CD8-positive, alpha-beta memory T cell (primary cell): ENCODE measurements around the gene MYO5B. TPM values are rescaled to one million over a fixed set of nuclear protein-coding genes. Genes with fewer than 3 reads are reported as not detected.

Source experiments
- CTCF ChIA-PET: fragments of 350-600 bp; sonication (Branson Sonifier 250); formaldehyde crosslinking; loops from one replicate; lab custom pipeline; 2021; ENCODE audit warnings: antibody characterized with exemption; lab: Charles Lee
- POLR2A ChIA-PET: fragments of 350-600 bp; sonication (Branson Sonifier 250); formaldehyde crosslinking; loops from one replicate; lab custom pipeline; 2021; ENCODE audit warnings: antibody characterized with exemption; lab: Charles Lee
- DNase-seq, 5 donors: peaks; one replicate each; pipeline versions ENCODE4 v3.0.0 to v3.0.0-alpha.2; 2020 to 2022; ENCODE audit warnings: mixed read lengths in 1 of 5
- H3K27ac ChIP-seq: one replicate; pipeline ENCODE4 v1.7.0; 2013; ENCODE audit warnings: low read depth, mild to moderate bottlenecking, low read length, moderate library complexity
- H3K27me3 ChIP-seq: 2 replicates; pipeline ENCODE4 v1.7.0; 2013; ENCODE audit warnings: low read length, mild to moderate bottlenecking; ENCODE audit not compliant: insufficient read depth, poor library complexity, severe bottlenecking
- H3K36me3 ChIP-seq: 2 replicates; pipeline ENCODE4 v1.7.0; 2013; ENCODE audit warnings: mild to moderate bottlenecking, low read length, moderate library complexity; ENCODE audit not compliant: insufficient read depth
- H3K4me1 ChIP-seq: 2 replicates; pipeline ENCODE4 v1.7.0; 2013; ENCODE audit warnings: mild to moderate bottlenecking, low read length, moderate library complexity; ENCODE audit not compliant: insufficient read depth
- H3K4me3 ChIP-seq: 2 replicates; pipeline ENCODE4 v1.7.0; 2013; ENCODE audit warnings: mild to moderate bottlenecking, low read length
- H3K9me3 ChIP-seq: 2 replicates; pipeline ENCODE4 v1.7.0; 2013; ENCODE audit warnings: mild to moderate bottlenecking, low read length
- H3K27ac Mint-ChIP-seq, 8 donors: one replicate each; pipeline ENCODE4 v1.8.0; 2020 to 2021; ENCODE audit warnings: mixed read lengths in 8 of 8, mild to moderate bottlenecking in 6 of 8, inconsistent platforms in 3 of 8, moderate library complexity in 3 of 8
- H3K27me3 Mint-ChIP-seq, 2 donors: one replicate each; pipeline ENCODE4 v1.8.0; 2020 to 2021; ENCODE audit warnings: mixed read lengths in 2 of 2, mild to moderate bottlenecking in 1 of 2, moderate library complexity in 1 of 2
- H3K36me3 Mint-ChIP-seq, 3 donors: one replicate each; pipeline ENCODE4 v1.8.0; 2020 to 2021; ENCODE audit warnings: mixed read lengths in 3 of 3, inconsistent platforms in 1 of 3, mild to moderate bottlenecking in 1 of 3
- H3K4me1 Mint-ChIP-seq, 3 donors: one replicate each; pipeline ENCODE4 v1.8.0; 2020 to 2021; ENCODE audit warnings: mixed read lengths in 3 of 3, inconsistent platforms in 1 of 3, mild to moderate bottlenecking in 1 of 3
- H3K4me3 Mint-ChIP-seq, 7 donors: one replicate each; pipeline ENCODE4 v1.8.0; 2020 to 2021; ENCODE audit warnings: mixed read lengths in 7 of 7, mild to moderate bottlenecking in 6 of 7, moderate library complexity in 4 of 7, inconsistent platforms in 2 of 7
- H3K9me3 Mint-ChIP-seq, 5 donors: one replicate each; pipeline ENCODE4 v1.8.0; 2020 to 2022; ENCODE audit warnings: mixed read lengths in 5 of 5, mild to moderate bottlenecking in 3 of 5, moderate library complexity in 2 of 5, inconsistent platforms in 1 of 5
- polyA plus RNA-seq: library from polyadenylated mRNA; unstranded; fragments of 300-500 nt; fragmentation: Illumina TruSeq; gene quantifications from one replicate; pipeline ENCODE4 v1.2.3, GENCODE V29; 2021
- total RNA-seq, 2 experiments: library from RNA; stranded (reverse); gene quantifications; one replicate each; pipeline ENCODE4 v1.2.3, GENCODE V29; 2021

Gene MYO5B
- total and polyA plus RNA-seq, 3 experiments from 2014 or later: 0.07 to 0.11 TPM; not detected in 1

DNA sequence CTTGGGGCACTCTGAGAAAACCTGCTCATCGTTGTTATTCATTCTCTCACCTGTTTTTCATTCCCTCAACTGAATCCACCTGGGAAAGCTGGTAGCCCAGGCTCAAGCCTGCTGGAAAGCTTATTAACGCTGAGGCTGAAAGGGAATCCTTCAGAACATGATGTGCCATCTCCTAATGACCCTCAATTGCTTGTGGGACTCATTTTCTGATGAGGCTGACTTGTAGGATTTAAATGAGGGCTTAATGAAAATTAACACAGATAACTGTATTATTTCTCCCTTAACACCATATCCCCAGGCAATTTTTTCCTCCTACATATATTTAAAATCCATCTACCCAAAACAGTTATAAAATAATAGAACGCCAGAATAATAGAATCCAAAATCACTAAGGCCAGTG, 218.9 kb downstream of the MYO5B start:
- Mint-ChIP-seq H3K27ac (no peak overlapping the region), H3K9me3 (no peaks in the 10 kb centered on the region), H3K4me3 (no peak overlapping the region), H3K27me3 (peaks cover 9 to 10% of the 10 kb centered on the region in 2 donors), H3K36me3 (no peaks in the 10 kb centered on the region), H3K4me1 (no peaks in the 10 kb centered on the region)
- no peaks in the 10 kb centered on the region for H3K27me3 ChIP-seq
- no peaks in the 10 kb centered on the region for H3K9me3 ChIP-seq
- POLR2A ChIA-PET: no interaction called here
- H3K4me3 ChIP-seq: no peak overlapping the region
- H3K36me3 ChIP-seq: no peaks in the 10 kb centered on the region
- CTCF ChIA-PET: no interaction called here
- H3K4me1 ChIP-seq: no peaks in the 10 kb centered on the region
- H3K27ac ChIP-seq: no peak overlapping the region
- DNase-seq: no peak

DNA sequence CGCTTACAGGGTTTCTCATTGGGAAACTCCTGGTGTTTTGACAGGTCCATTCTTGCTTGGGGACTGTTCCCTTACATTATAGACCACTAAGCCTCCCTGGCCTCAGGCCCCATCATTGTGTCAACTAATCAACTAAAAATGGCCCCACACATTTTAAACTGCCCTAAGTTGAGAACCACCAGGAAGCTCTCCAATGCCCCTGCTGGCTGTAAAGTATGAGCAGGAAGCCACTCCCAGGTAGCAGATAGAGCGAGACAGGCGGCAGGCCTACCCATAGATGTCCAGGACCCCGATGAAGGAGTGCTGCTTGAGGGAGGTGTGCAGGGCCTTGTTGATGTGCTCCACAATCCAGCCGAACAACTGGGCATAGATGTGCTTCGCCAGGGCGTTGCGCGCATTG, 220.9 kb downstream of the MYO5B start:
- peaks cover 6 to 16% of the 10 kb centered on the region in 2 donors for H3K27me3 Mint-ChIP-seq
- no peaks in the 10 kb centered on the region for H3K36me3 Mint-ChIP-seq
- Histone ChIP-seq H3K9me3 (no peaks in the 10 kb centered on the region), H3K4me3 (no peak overlapping the region), H3K4me1 (no peaks in the 10 kb centered on the region), H3K27ac (no peak overlapping the region), H3K36me3 (no peaks in the 10 kb centered on the region), H3K27me3 (no peaks in the 10 kb centered on the region)
- no peak overlapping the region for H3K4me3 Mint-ChIP-seq
- ChIA-PET POLR2A (no interaction called here), CTCF (no interaction called here)
- no peaks in the 10 kb centered on the region for H3K4me1 Mint-ChIP-seq
- H3K27ac Mint-ChIP-seq: no peak overlapping the region
- no peaks in the 10 kb centered on the region for H3K9me3 Mint-ChIP-seq
- no peak for DNase-seq

DNA sequence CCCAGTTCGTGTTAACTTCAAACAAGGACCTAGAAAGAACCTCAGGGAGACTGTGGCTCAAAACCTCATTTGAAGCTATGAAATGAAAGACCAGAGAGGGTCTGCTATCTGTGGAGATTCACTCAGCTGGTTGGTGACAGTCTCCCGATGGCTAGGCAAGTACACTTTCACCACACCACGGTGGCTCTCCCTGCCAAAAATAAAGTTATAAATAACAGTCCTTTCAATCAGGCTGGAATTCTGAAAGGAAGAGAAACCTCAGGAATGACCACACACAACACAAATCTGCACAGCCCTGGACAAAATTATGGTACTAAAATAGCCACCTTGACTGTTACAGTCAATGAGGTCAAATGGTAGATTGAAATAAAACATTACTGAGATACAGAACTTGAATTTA, 221.4 kb downstream of the MYO5B start:
- DNase-seq: no peak
- H3K27me3 ChIP-seq: no peaks in the 10 kb centered on the region
- peaks cover 6 to 16% of the 10 kb centered on the region in 2 donors for H3K27me3 Mint-ChIP-seq
- no peaks in the 10 kb centered on the region for H3K4me1 ChIP-seq
- no peak overlapping the region for H3K4me3 Mint-ChIP-seq
- no peaks in the 10 kb centered on the region for H3K36me3 ChIP-seq
- CTCF ChIA-PET: no interaction called here
- no peak overlapping the region for H3K27ac Mint-ChIP-seq
- no peaks in the 10 kb centered on the region for H3K4me1 Mint-ChIP-seq
- no peaks in the 10 kb centered on the region for H3K36me3 Mint-ChIP-seq
- H3K4me3 ChIP-seq: no peak overlapping the region
- no peak overlapping the region for H3K27ac ChIP-seq
- POLR2A ChIA-PET: no interaction called here
- no peaks in the 10 kb centered on the region for H3K9me3 ChIP-seq
- no peaks in the 10 kb centered on the region for H3K9me3 Mint-ChIP-seq

DNA sequence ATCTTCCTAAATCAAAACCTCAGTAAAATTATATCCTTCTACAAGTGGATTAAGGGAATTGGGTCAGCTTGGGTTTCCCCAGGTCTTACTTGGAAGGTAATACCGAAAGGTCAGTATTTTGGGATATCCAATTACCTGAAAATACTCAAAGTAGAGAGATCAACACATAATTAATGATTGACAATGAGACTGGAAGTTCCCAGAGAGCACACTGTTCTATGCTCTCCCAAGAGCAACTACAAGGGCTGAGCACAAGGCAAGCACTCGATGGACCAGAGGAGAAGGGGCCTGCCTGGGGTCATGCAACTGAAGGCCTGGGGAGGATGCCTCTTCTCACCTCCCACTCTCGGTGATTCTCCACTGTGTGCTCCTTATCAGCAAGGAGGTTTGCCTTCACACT, 222.4 kb downstream of the MYO5B start:
- no peaks in the 10 kb centered on the region for H3K9me3 Mint-ChIP-seq
- no peaks in the 10 kb centered on the region for H3K36me3 ChIP-seq
- CTCF ChIA-PET: interaction anchor here (0.9 kb wide), 1 partner anchor 9 kb away, joined by 3 read pairs; no protein-coding TSS in a partner anchor

DNA sequence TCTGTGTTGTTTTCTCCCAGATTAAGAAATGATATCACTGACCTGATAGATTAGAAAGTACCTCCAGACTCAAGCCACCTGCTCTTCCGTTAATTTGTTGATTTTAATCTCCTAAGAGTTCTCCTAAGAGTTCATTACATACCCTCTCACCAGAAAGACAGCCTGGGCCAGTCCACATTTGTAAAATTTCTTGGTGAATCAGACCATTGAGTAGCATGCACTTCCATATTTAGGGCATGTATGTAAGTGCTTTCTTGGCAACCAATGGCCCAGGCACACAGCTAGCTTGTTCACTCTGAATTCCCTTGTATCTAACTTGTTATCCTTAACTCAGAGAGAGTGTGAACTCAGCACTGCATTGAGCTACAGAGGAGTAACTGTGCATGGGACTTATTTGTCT, 223.5 kb downstream of the MYO5B start:
- H3K9me3 Mint-ChIP-seq: no peaks in the 10 kb centered on the region
- no peaks in the 10 kb centered on the region for H3K4me1 Mint-ChIP-seq
- H3K27ac Mint-ChIP-seq: no peak overlapping the region
- no peaks in the 10 kb centered on the region for H3K4me1 ChIP-seq
- DNase-seq: no peak
- ChIA-PET CTCF (interaction anchor here (0.9 kb wide), 1 partner anchor 10 kb away, joined by 3 read pairs; no protein-coding TSS in a partner anchor), POLR2A (no interaction called here)
- H3K27me3 Mint-ChIP-seq: peaks cover 6 to 15% of the 10 kb centered on the region in 2 donors
- no peaks in the 10 kb centered on the region for H3K27me3 ChIP-seq
- no peaks in the 10 kb centered on the region for H3K36me3 ChIP-seq
- no peaks in the 10 kb centered on the region for H3K36me3 Mint-ChIP-seq
- no peak overlapping the region for H3K4me3 ChIP-seq
- H3K9me3 ChIP-seq: no peaks in the 10 kb centered on the region
- H3K4me3 Mint-ChIP-seq: no peak overlapping the region
- H3K27ac ChIP-seq: no peak overlapping the region

More for the DNA sequence above, 222.4 kb downstream of the MYO5B start:
- Histone ChIP-seq H3K27ac (no peak overlapping the region), H3K4me3 (no peak overlapping the region), H3K27me3 (no peaks in the 10 kb centered on the region), H3K4me1 (no peaks in the 10 kb centered on the region), H3K9me3 (no peaks in the 10 kb centered on the region)
- Mint-ChIP-seq H3K36me3 (no peaks in the 10 kb centered on the region), H3K27me3 (peaks cover 6 to 15% of the 10 kb centered on the region in 2 donors), H3K4me3 (no peak overlapping the region), H3K27ac (no peak overlapping the region), H3K4me1 (no peaks in the 10 kb centered on the region)
- POLR2A ChIA-PET: no interaction called here
- no peak for DNase-seq

DNA sequence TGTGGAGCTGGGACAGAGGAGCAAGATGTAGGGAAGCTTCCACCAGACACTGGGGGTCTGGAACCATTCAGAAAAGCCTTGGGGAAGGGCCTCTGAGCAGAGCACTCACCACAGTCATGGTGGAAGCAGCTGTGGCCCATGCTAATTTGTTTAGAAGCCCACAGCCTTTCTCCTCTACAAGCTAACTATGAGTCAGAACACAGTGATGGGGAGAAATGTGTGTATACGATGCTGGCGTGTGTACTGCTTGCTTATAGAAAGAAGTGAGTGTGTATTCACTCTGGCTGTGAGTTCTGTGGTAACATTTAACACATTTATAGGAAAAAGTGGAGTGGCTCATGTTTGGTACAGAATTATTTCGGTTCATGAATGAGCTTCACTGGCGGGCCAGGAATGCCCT, 224.6 kb downstream of the MYO5B start:
- no peak overlapping the region for H3K27ac Mint-ChIP-seq
- H3K4me1 Mint-ChIP-seq: no peaks in the 10 kb centered on the region
- POLR2A ChIA-PET: no interaction called here
- no peak overlapping the region for H3K4me3 Mint-ChIP-seq
- Histone ChIP-seq H3K36me3 (no peaks in the 10 kb centered on the region), H3K4me3 (no peak overlapping the region), H3K27ac (no peak overlapping the region), H3K9me3 (no peaks in the 10 kb centered on the region), H3K27me3 (no peaks in the 10 kb centered on the region), H3K4me1 (no peaks in the 10 kb centered on the region)
- no peak for DNase-seq
- no peaks in the 10 kb centered on the region for H3K36me3 Mint-ChIP-seq
- H3K9me3 Mint-ChIP-seq: no peaks in the 10 kb centered on the region
- CTCF ChIA-PET: no interaction called here
- H3K27me3 Mint-ChIP-seq: peaks cover 6 to 14% of the 10 kb centered on the region in 2 donors

DNA sequence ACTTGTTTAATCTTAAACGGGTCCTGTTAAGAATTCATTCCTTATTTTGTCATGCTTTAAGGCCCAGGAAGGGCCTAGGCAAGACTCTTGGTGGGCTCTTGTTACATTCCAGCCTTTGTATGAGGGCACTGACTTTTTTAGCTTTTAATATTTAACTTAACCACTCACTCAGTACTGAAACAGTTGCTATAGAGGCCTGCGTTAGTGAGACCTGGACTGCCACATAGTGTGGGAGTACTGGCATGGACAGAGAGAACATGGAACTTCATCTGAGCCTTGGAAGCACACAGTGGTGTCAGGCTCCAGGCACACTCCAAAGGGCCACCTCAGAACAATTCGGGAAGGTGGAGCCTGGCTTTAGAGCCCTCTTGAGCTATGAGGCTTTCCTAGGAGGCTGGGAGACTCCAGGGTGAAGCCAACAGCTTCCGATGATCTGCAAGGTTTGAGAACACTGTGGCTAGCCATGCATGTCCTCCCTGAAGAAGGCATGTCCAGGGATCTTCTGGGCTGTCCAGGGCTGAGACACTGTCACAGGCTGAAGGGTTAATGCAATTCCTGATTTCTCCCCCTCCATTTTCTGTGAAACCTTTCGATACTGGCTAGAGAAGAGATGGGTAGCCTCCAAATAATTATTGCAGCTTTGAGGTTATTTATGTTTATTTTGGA, 226.2 kb downstream of the MYO5B start:
- DNase-seq: no peak
- no peaks in the 10 kb centered on the region for H3K36me3 ChIP-seq
- H3K27ac ChIP-seq: no peak overlapping the region
- no peaks in the 10 kb centered on the region for H3K27me3 ChIP-seq
- peaks cover 14 to 15% of the 10 kb centered on the region in 2 donors for H3K27me3 Mint-ChIP-seq
- ChIA-PET CTCF (no interaction called here), POLR2A (no interaction called here)
- H3K4me1 ChIP-seq: no peaks in the 10 kb centered on the region
- H3K9me3 ChIP-seq: no peaks in the 10 kb centered on the region
- no peaks in the 10 kb centered on the region for H3K9me3 Mint-ChIP-seq
- H3K27ac Mint-ChIP-seq: no peak overlapping the region
- H3K36me3 Mint-ChIP-seq: no peaks in the 10 kb centered on the region
- H3K4me1 Mint-ChIP-seq: no peaks in the 10 kb centered on the region
- H3K4me3 Mint-ChIP-seq: no peak overlapping the region
- no peak overlapping the region for H3K4me3 ChIP-seq

DNA sequence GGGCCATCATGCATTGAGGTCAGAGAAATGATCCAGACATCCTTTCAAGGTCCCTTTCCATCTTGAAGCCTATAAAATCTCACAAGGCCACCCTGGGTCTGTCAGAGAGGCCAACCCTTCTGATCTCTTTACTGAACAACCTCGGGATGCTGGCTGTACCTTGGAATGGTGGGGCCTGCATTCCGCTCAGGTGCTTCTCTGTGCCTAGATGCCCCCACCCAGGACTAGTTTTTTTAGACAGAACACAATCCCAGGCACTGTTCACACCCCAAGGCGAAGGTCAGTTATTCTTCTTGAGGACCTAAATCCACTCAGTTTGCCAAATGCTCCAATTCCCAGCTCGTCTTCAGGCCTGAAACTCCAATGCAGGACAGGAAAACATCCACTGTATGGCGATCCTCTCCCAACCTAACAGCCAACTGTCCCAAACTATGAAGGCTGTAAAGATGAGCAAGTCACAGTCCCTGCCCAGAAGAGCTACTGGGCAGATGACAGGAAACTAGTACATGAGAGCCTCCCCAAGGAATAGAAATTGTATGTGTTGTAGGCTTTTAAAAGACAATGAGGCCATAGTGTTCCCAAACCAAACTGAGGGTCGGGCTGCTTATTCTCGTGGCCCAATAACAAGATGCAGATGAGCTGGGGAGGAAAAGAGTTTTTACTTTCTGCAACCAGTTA, 227.2 kb downstream of the MYO5B start:
- Histone ChIP-seq H3K27me3 (no peaks in the 10 kb centered on the region), H3K27ac (no peak overlapping the region), H3K9me3 (no peaks in the 10 kb centered on the region), H3K4me3 (no peak overlapping the region), H3K4me1 (no peaks in the 10 kb centered on the region), H3K36me3 (no peaks in the 10 kb centered on the region)
- CTCF ChIA-PET: no interaction called here
- Mint-ChIP-seq H3K27me3 (peaks cover 15 to 17% of the 10 kb centered on the region in 2 donors), H3K36me3 (no peaks in the 10 kb centered on the region), H3K4me3 (no peak overlapping the region), H3K9me3 (no peaks in the 10 kb centered on the region), H3K27ac (no peak overlapping the region), H3K4me1 (no peaks in the 10 kb centered on the region)
- DNase-seq: no peak
- POLR2A ChIA-PET: no interaction called here
